ENCODE data around the gene SH3RF1. TPM values are rescaled to one million over a fixed set of nuclear protein-coding genes. Genes with fewer than 3 reads are reported as not detected.

Gene SH3RF1
- total RNA-seq, 3 donors from 2014 or later, result 45.3 to 82.3 (median 65.5) TPM

GRCh38 chr4:169044714-169045447 lies 225.9 kb downstream of the SH3RF1 start:
- no peak for ATAC-seq
- no peaks in the 10 kb centered on the region for H3K36me3 ChIP-seq (ENCODE audit: low read depth)
- DNase-seq, result no peak
- H3K4me3 ChIP-seq, result no peak overlapping the region
- no peak for TF ChIP-seq CTCF (IDR thresholded peaks at IDR 0.05)
- intact Hi-C loops (cut with DNase I, micrococcal nuclease), result no loop called here
- peaks cover 4% of the 10 kb centered on the region for H3K4me1 ChIP-seq (ENCODE audit: low read depth)
- no peaks in the 10 kb centered on the region for H3K9me3 ChIP-seq
